ENCODE data around the gene SWT1.

- TF ChIP-seq CTCF (IDR thresholded peaks at IDR 0.05) (no peak), POLR2A (IDR thresholded peaks at IDR 0.05) (no peak)
Observed at GRCh38 chr1:185154912-185155513, 2.0 kb upstream of the SWT1 start.
